Measurements from ENCODE around the gene JPH3. TPM values are rescaled to one million over a fixed set of nuclear protein-coding genes. Genes with fewer than 3 reads are reported as not detected.

Gene JPH3
- polyA plus RNA-seq, 1 donor (not counting 4 experiments of a cell fraction or from before 2014, with no cell fraction given), result not detected

DNA sequence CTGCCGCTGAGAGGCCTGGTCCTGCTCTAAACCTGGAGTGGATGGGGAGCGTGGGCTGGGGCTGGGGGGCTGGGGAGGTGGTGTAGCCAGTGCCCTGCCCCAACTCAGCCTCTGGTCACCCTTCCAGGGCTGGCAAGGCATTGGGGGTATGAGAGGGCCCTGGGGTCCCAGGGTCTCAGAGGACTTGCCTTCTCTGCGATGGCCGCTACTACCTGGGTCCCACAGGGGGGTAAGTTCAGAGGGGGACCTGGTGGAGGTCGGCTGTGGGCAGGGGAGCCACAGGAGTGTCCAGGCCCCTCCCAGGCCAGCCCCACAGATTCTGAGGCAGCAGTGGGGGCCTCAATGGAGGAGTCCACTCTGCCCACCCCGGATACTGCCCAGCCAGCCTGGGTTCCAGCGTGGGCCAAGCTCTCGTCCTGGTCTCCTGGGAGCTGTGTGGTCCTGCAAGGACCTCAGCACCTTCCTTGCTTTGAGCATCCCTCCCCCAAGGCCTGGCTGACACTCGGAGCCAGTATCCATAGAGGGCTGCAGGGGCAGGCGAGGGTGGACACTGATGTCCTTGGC lies 20.5 kb downstream of the JPH3 start:
- DNase-seq (ENCODE audit: low read depth, low spot score), result no peak
- no peaks in the 10 kb centered on the region for H4K20me1 ChIP-seq (ENCODE audit: control insufficient read depth, extremely low read depth, insufficient read depth, low read length)
- no peak for FAIRE-seq
- peaks cover 18% of the 10 kb centered on the region for H3K4me1 ChIP-seq (ENCODE audit: control insufficient read depth, extremely low read depth, insufficient read depth, low read length)
- dilution Hi-C loops (cut with MboI; ENCODE audit: extremely low pct_ligation_motif_present, low sequenced_read_pairs), result no loop called here
- H3K4me2 ChIP-seq (ENCODE audit: control insufficient read depth, extremely low read depth, insufficient read depth, low read depth, low read length), result no peak overlapping the region
- peaks cover 20% of the 10 kb centered on the region for H3K27me3 ChIP-seq (ENCODE audit: control insufficient read depth, extremely low read depth, insufficient read depth, low read length)
- H3K27ac ChIP-seq (ENCODE audit: control insufficient read depth, insufficient read depth, low read length), result no peak overlapping the region
- H3K9me3 ChIP-seq (ENCODE audit: control insufficient read depth, low read depth, low read length), result no peaks in the 10 kb centered on the region
- TF ChIP-seq, protein P1, sequence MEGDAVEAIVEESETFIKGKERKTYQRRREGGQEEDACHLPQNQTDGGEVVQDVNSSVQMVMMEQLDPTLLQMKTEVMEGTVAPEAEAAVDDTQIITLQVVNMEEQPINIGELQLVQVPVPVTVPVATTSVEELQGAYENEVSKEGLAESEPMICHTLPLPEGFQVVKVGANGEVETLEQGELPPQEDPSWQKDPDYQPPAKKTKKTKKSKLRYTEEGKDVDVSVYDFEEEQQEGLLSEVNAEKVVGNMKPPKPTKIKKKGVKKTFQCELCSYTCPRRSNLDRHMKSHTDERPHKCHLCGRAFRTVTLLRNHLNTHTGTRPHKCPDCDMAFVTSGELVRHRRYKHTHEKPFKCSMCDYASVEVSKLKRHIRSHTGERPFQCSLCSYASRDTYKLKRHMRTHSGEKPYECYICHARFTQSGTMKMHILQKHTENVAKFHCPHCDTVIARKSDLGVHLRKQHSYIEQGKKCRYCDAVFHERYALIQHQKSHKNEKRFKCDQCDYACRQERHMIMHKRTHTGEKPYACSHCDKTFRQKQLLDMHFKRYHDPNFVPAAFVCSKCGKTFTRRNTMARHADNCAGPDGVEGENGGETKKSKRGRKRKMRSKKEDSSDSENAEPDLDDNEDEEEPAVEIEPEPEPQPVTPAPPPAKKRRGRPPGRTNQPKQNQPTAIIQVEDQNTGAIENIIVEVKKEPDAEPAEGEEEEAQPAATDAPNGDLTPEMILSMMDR (optimal IDR thresholded peaks at IDR 0.05 in 1 of 3, IDR thresholded peaks at IDR 0.05 in 1 of 3, conservative IDR thresholded peaks at IDR 0.05 in 1 of 3; ENCODE audit: extremely low read depth in 1 of 3, insufficient read depth in 2 of 3, low read length in 3 of 3), result no peak
- TF ChIP-seq EZH2 (IDR thresholded peaks at IDR 0.05; ENCODE audit: low read length), result no peak
- H2AFZ ChIP-seq (ENCODE audit: control insufficient read depth, low read length), result no peak overlapping the region
- H3K4me3 ChIP-seq (ENCODE audit: control insufficient read depth in 2 of 3, extremely low read depth in 1 of 3, insufficient read depth in 2 of 3, low read depth in 1 of 3, low read length in 3 of 3), result no peak overlapping the region
- no peak overlapping the region for H3K9ac ChIP-seq (ENCODE audit: control insufficient read depth, extremely low read depth, insufficient read depth, low read length)
- H3K36me3 ChIP-seq (ENCODE audit: control insufficient read depth in 2 of 2, extremely low read depth in 1 of 2, insufficient read depth in 2 of 2, low read length in 2 of 2), result no peaks in the 10 kb centered on the region
- H3K9me1 ChIP-seq (ENCODE audit: control insufficient read depth, extremely low read depth, insufficient read depth, low read length), result no peaks in the 10 kb centered on the region
- H3K79me2 ChIP-seq (ENCODE audit: control insufficient read depth, insufficient read depth, low read length), result no peaks in the 10 kb centered on the region

DNA sequence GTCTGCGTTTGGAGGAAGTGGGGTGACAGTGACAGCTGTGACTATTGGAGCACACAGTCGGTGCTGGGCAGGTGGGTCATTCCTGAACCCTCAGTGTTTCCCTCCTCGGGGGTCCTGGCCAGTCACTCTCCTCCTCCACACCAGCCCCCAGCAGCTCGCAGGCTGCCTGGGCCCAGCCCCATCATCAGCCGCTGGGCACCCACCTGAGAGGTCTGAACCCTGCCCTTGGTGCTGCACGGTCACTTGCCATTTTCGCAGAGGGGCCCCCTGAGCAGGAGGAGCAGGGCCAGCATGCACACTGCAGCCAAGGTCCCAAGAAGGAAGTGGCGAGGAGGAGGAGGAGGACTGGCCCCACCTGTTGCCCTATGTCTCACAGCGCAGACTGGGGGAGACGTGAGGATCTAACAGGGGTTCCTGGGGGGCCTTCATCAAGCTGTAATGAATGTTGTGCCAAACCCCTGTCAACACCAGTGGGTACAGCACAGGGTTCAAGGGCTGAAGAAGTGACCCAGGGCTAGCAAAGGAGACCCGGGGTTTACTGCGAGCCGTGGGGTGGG lies 23.0 kb downstream of the JPH3 start:
- Histone ChIP-seq H2AFZ (ENCODE audit: control insufficient read depth, low read length) (no peak overlapping the region), H3K9me1 (ENCODE audit: control insufficient read depth, extremely low read depth, insufficient read depth, low read length) (no peaks in the 10 kb centered on the region), H3K27me3 (ENCODE audit: control insufficient read depth, extremely low read depth, insufficient read depth, low read length) (peaks cover 12% of the 10 kb centered on the region), H3K4me1 (ENCODE audit: control insufficient read depth, extremely low read depth, insufficient read depth, low read length) (peaks cover 27% of the 10 kb centered on the region), H3K36me3 (ENCODE audit: control insufficient read depth in 2 of 2, extremely low read depth in 1 of 2, insufficient read depth in 2 of 2, low read length in 2 of 2) (no peaks in the 10 kb centered on the region), H3K27ac (ENCODE audit: control insufficient read depth, insufficient read depth, low read length) (no peak overlapping the region), H3K4me3 (ENCODE audit: control insufficient read depth in 2 of 3, extremely low read depth in 1 of 3, insufficient read depth in 2 of 3, low read depth in 1 of 3, low read length in 3 of 3) (no peak overlapping the region), H3K79me2 (ENCODE audit: control insufficient read depth, insufficient read depth, low read length) (no peaks in the 10 kb centered on the region), H3K4me2 (ENCODE audit: control insufficient read depth, extremely low read depth, insufficient read depth, low read depth, low read length) (no peak overlapping the region), H3K9ac (ENCODE audit: control insufficient read depth, extremely low read depth, insufficient read depth, low read length) (no peak overlapping the region), H4K20me1 (ENCODE audit: control insufficient read depth, extremely low read depth, insufficient read depth, low read length) (no peaks in the 10 kb centered on the region), H3K9me3 (ENCODE audit: control insufficient read depth, low read depth, low read length) (peaks cover 4% of the 10 kb centered on the region)
- TF ChIP-seq, protein P1 (optimal IDR thresholded peaks at IDR 0.05 in 1 of 3, IDR thresholded peaks at IDR 0.05 in 1 of 3, conservative IDR thresholded peaks at IDR 0.05 in 1 of 3; ENCODE audit: extremely low read depth in 1 of 3, insufficient read depth in 2 of 3, low read length in 3 of 3), result no peak
- no peak for TF ChIP-seq EZH2 (IDR thresholded peaks at IDR 0.05; ENCODE audit: low read length)
- FAIRE-seq, result no peak
- dilution Hi-C loops (cut with MboI; ENCODE audit: extremely low pct_ligation_motif_present, low sequenced_read_pairs), result no loop called here
- DNase-seq (ENCODE audit: low read depth, low spot score), result no peak
